IPS-15b (cell line): ENCODE data around the gene USP14.
"Not testable (repeated sequence)": the region's sequence is repeated elsewhere in the genome, so short reads cannot be mapped to it uniquely, and the experiment has no call there.

Experiments
- H3K27me3 ChIP-seq: one replicate; pipeline ENCODE4 v1.6.1; 2013; ENCODE audit warnings: low read length; ENCODE audit not compliant: control insufficient read depth, insufficient read depth
- H3K36me3 ChIP-seq: one replicate; pipeline ENCODE4 v1.6.1; 2013; ENCODE audit warnings: low read length; ENCODE audit not compliant: control insufficient read depth, insufficient read depth
- H3K4me1 ChIP-seq: one replicate; pipeline ENCODE4 v1.6.1; 2013; ENCODE audit warnings: mild to moderate bottlenecking, low read length; ENCODE audit not compliant: control insufficient read depth, insufficient read depth
- H3K4me3 ChIP-seq: one replicate; pipeline ENCODE4 v1.5.1; 2013; ENCODE audit warnings: low read depth, low read length
- H3K9ac ChIP-seq: one replicate; pipeline ENCODE4 v1.6.1; 2013; ENCODE audit warnings: low read depth, mild to moderate bottlenecking, low read length
- H3K9me3 ChIP-seq: one replicate; pipeline ENCODE4 v1.6.1; 2013; ENCODE audit warnings: mild to moderate bottlenecking, low read length; ENCODE audit not compliant: control insufficient read depth, insufficient read depth

Gene USP14

GRCh38 chr18:137327-137726 is 21.0 kb upstream of the USP14 start:
- Histone ChIP-seq H3K4me3 (no peak overlapping the region), H3K36me3 (no peaks in the 10 kb centered on the region), H3K9me3 (no peaks in the 10 kb centered on the region), H3K9ac (no peak overlapping the region), H3K27me3 (no peaks in the 10 kb centered on the region), H3K4me1 (no peaks in the 10 kb centered on the region)

GRCh38 chr18:140670-141266 is 17.6 kb upstream of the USP14 start:
- H3K4me1 ChIP-seq = no peaks in the 10 kb centered on the region
- H3K36me3 ChIP-seq = no peaks in the 10 kb centered on the region
- no peaks in the 10 kb centered on the region for H3K27me3 ChIP-seq
- H3K9ac ChIP-seq = no peak overlapping the region
- no peak overlapping the region for H3K4me3 ChIP-seq
- no peaks in the 10 kb centered on the region for H3K9me3 ChIP-seq

GRCh38 chr18:142624-143296 is 15.6 kb upstream of the USP14 start:
- H3K27me3 ChIP-seq, H3K9ac ChIP-seq, H3K9me3 ChIP-seq, H3K4me3 ChIP-seq, H3K36me3 ChIP-seq, H3K4me1 ChIP-seq: not testable (repeated sequence)

GRCh38 chr18:148841-149240 is 9.5 kb upstream of the USP14 start:
- no peak overlapping the region for H3K4me3 ChIP-seq
- no peaks in the 10 kb centered on the region for H3K4me1 ChIP-seq
- H3K36me3 ChIP-seq = no peaks in the 10 kb centered on the region
- no peaks in the 10 kb centered on the region for H3K27me3 ChIP-seq
- H3K9ac ChIP-seq = no peak overlapping the region
- no peaks in the 10 kb centered on the region for H3K9me3 ChIP-seq

GRCh38 chr18:154151-154550 is 4.2 kb upstream of the USP14 start:
- H3K9ac ChIP-seq = no peak overlapping the region
- no peaks in the 10 kb centered on the region for H3K9me3 ChIP-seq
- H3K4me3 ChIP-seq = no peak overlapping the region
- no peaks in the 10 kb centered on the region for H3K4me1 ChIP-seq
- H3K36me3 ChIP-seq = no peaks in the 10 kb centered on the region
- peaks cover 12% of the 10 kb centered on the region for H3K27me3 ChIP-seq

- H3K9ac ChIP-seq = no peak overlapping the region
- no peaks in the 10 kb centered on the region for H3K36me3 ChIP-seq
- H3K27me3 ChIP-seq = peaks cover 12% of the 10 kb centered on the region
- H3K4me3 ChIP-seq = no peak overlapping the region
- H3K9me3 ChIP-seq = no peaks in the 10 kb centered on the region
- H3K4me1 ChIP-seq = no peaks in the 10 kb centered on the region
Observed at GRCh38 chr18:155688-156087, 2.7 kb upstream of the USP14 start.

GRCh38 chr18:156514-157230 is 1.7 kb upstream of the USP14 start:
- Histone ChIP-seq H3K4me1 (no peaks in the 10 kb centered on the region), H3K4me3 (no peak overlapping the region), H3K36me3 (no peaks in the 10 kb centered on the region), H3K9ac (no peak overlapping the region), H3K9me3 (no peaks in the 10 kb centered on the region), H3K27me3 (peaks cover 12% of the 10 kb centered on the region)

GRCh38 chr18:159037-159652 is 788 bp downstream of the USP14 start:
- peaks cover 6% of the 10 kb centered on the region for H3K36me3 ChIP-seq
- peak overlapping the region; percentile 70 for H3K9ac ChIP-seq
- no peaks in the 10 kb centered on the region for H3K9me3 ChIP-seq
- H3K27me3 ChIP-seq = peaks cover 12% of the 10 kb centered on the region
- no peaks in the 10 kb centered on the region for H3K4me1 ChIP-seq
- peak overlapping the region; percentile 96 for H3K4me3 ChIP-seq

GRCh38 chr18:159933-160332 is 1.6 kb downstream of the USP14 start:
- Histone ChIP-seq H3K36me3 (peaks cover 6% of the 10 kb centered on the region), H3K4me1 (no peaks in the 10 kb centered on the region), H3K4me3 (peak overlapping the region; percentile 96), H3K9ac (no peak overlapping the region), H3K9me3 (no peaks in the 10 kb centered on the region), H3K27me3 (peaks cover 12% of the 10 kb centered on the region)

- Histone ChIP-seq H3K27me3 (peaks cover 11% of the 10 kb centered on the region), H3K4me1 (no peaks in the 10 kb centered on the region), H3K9ac (no peak overlapping the region), H3K9me3 (no peaks in the 10 kb centered on the region), H3K36me3 (peaks cover 9% of the 10 kb centered on the region), H3K4me3 (no peak overlapping the region)
Observed at GRCh38 chr18:160831-161570, 2.6 kb downstream of the USP14 start.

- H3K27me3 ChIP-seq = no peaks in the 10 kb centered on the region
- peaks cover 4% of the 10 kb centered on the region for H3K36me3 ChIP-seq
- no peaks in the 10 kb centered on the region for H3K4me1 ChIP-seq
- H3K9ac ChIP-seq = no peak overlapping the region
- H3K4me3 ChIP-seq = no peak overlapping the region
- H3K9me3 ChIP-seq = no peaks in the 10 kb centered on the region
Observed at GRCh38 chr18:172361-172760, 14.0 kb downstream of the USP14 start.
